Measurements from ENCODE around the gene HEG1. TPM values are rescaled to one million over a fixed set of nuclear protein-coding genes. Genes with fewer than 3 reads are reported as not detected.

Gene HEG1
- total RNA-seq, 4 donors from 2014 or later, result 13.9 to 30.8 (median 26.5) TPM

DNA sequence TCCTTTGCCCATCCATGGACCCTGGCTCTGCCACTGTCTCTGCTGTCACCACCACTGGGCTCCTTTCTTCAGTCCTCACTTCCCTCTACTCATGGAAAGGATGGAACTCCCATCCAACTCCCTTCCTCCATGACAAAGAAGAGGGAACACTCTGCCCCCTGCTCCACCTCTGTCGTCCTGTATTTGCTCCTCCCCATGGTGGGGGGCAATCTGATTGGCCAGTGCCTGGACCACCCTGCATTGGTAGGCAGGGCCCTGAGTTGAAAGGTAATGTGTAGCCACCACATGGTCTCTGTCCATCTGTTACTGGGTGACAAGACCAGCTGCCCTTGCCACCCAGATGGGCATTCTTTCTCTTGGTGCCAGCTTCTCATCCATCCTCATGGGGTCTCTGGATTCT lies 20.7 kb upstream of the HEG1 start:
- Histone ChIP-seq H3K36me3 (no peaks in the 10 kb centered on the region), H3K4me3 (no peak overlapping the region), H3K4me1 (no peaks in the 10 kb centered on the region), H3K27me3 (no peaks in the 10 kb centered on the region), H3K9me3 (no peaks in the 10 kb centered on the region), H3K27ac (no peak overlapping the region)
- 79% methylated on average over 1 of the region's 1 CpG for WGBS
- DNase-seq (ENCODE audit: low spot score in 2 of 2), result no peak
- TF ChIP-seq, protein P1, sequence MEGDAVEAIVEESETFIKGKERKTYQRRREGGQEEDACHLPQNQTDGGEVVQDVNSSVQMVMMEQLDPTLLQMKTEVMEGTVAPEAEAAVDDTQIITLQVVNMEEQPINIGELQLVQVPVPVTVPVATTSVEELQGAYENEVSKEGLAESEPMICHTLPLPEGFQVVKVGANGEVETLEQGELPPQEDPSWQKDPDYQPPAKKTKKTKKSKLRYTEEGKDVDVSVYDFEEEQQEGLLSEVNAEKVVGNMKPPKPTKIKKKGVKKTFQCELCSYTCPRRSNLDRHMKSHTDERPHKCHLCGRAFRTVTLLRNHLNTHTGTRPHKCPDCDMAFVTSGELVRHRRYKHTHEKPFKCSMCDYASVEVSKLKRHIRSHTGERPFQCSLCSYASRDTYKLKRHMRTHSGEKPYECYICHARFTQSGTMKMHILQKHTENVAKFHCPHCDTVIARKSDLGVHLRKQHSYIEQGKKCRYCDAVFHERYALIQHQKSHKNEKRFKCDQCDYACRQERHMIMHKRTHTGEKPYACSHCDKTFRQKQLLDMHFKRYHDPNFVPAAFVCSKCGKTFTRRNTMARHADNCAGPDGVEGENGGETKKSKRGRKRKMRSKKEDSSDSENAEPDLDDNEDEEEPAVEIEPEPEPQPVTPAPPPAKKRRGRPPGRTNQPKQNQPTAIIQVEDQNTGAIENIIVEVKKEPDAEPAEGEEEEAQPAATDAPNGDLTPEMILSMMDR (IDR thresholded peaks at IDR 0.05), result no peak
- TF ChIP-seq POLR2AphosphoS5 (IDR thresholded peaks at IDR 0.05), result no peak
- TF ChIP-seq EP300 (IDR thresholded peaks at IDR 0.05), result no peak

GRCh38 chr3:125075738-125076137 lies 19.9 kb upstream of the HEG1 start:
- no peaks in the 10 kb centered on the region for H3K4me1 ChIP-seq
- WGBS, result 78% methylated on average over 3 of the region's 3 CpGs
- no peaks in the 10 kb centered on the region for H3K36me3 ChIP-seq
- no peaks in the 10 kb centered on the region for H3K27me3 ChIP-seq
- no peak for TF ChIP-seq EP300 (IDR thresholded peaks at IDR 0.05)
- H3K27ac ChIP-seq, result no peak overlapping the region
- no peak for DNase-seq (ENCODE audit: low spot score in 2 of 2)
- no peak overlapping the region for H3K4me3 ChIP-seq
- no peaks in the 10 kb centered on the region for H3K9me3 ChIP-seq

DNA sequence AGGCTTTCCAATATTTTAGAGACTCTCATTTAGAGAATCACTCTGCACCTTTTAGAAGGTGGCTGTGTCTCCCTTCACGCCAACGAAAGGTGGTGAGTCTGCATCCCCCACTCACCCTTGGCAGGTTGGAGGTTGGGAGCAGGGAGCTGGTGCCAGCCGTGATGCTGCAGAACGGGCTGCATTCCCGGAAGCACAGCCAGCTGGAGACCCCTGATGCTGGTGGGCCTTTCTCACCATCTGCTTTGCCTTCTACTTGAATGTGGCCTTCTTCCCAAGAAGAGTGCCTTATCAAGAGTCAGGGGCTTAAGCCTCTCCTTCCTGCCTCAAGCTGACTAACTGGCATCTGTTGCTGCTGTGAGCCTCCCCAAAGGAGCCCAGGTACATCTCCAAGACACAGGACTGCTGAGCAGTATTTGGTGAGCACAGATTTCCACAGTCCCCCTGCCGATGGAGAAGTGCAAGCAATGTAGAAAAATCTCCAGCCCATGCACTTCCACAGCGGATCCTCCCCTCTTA lies 17.7 kb upstream of the HEG1 start:
- TF ChIP-seq EP300 (IDR thresholded peaks at IDR 0.05) (no peak), POLR2A (IDR thresholded peaks at IDR 0.05) (no peak), POLR2AphosphoS5 (IDR thresholded peaks at IDR 0.05) (no peak)
- TF ChIP-seq, protein P1 (IDR thresholded peaks at IDR 0.05), result no peak
- no peak overlapping the region for H3K27ac ChIP-seq
- no peak overlapping the region for H3K4me3 ChIP-seq
- H3K36me3 ChIP-seq, result no peaks in the 10 kb centered on the region
- no peaks in the 10 kb centered on the region for H3K27me3 ChIP-seq
- H3K9me3 ChIP-seq, result no peaks in the 10 kb centered on the region
- no peak for DNase-seq (ENCODE audit: low spot score in 2 of 2)
- WGBS, result 84% methylated on average over 6 of the region's 7 CpGs
- no peaks in the 10 kb centered on the region for H3K4me1 ChIP-seq

GRCh38 chr3:125072749-125073389 lies 17.1 kb upstream of the HEG1 start:
- DNase-seq (ENCODE audit: low spot score in 2 of 2), result no peak
- no peaks in the 10 kb centered on the region for H3K27me3 ChIP-seq
- no peak overlapping the region for H3K27ac ChIP-seq
- TF ChIP-seq POLR2A (IDR thresholded peaks at IDR 0.05), result no peak
- TF ChIP-seq POLR2AphosphoS5 (IDR thresholded peaks at IDR 0.05), result no peak
- TF ChIP-seq EP300 (IDR thresholded peaks at IDR 0.05), result no peak
- TF ChIP-seq, protein P1 (IDR thresholded peaks at IDR 0.05), result no peak
- no peaks in the 10 kb centered on the region for H3K4me1 ChIP-seq
- no peaks in the 10 kb centered on the region for H3K9me3 ChIP-seq
- no peak overlapping the region for H3K4me3 ChIP-seq
- 83% methylated on average over 4 of the region's 4 CpGs for WGBS
- H3K36me3 ChIP-seq, result no peaks in the 10 kb centered on the region

- Histone ChIP-seq H3K27ac (no peak overlapping the region), H3K36me3 (no peaks in the 10 kb centered on the region), H3K4me3 (no peak overlapping the region), H3K27me3 (no peaks in the 10 kb centered on the region), H3K9me3 (no peaks in the 10 kb centered on the region), H3K4me1 (no peaks in the 10 kb centered on the region)
- DNase-seq (ENCODE audit: low spot score in 2 of 2), result no peak
- TF ChIP-seq, protein P1 (IDR thresholded peaks at IDR 0.05), result no peak
- TF ChIP-seq POLR2A (IDR thresholded peaks at IDR 0.05) (no peak), POLR2AphosphoS5 (IDR thresholded peaks at IDR 0.05) (no peak)
Observed at GRCh38 chr3:125072301-125072700, 16.5 kb upstream of the HEG1 start.
